Lung (tissue), 12 donors: Measurements from ENCODE around the gene NDUFC1. TPM values are rescaled to one million over a fixed set of nuclear protein-coding genes. Genes with fewer than 3 reads are reported as not detected.
"Not testable (repeated sequence)": the region's sequence is repeated elsewhere in the genome, so short reads cannot be mapped to it uniquely, and the experiment has no call there.

Experiments
- ATAC-seq: fragments of 200-7000 bp; cut with Tn5 transposase; one replicate; pipeline ENCODE4 v1.9.1; 2020; ENCODE audit warnings: moderate number of reproducible peaks; ENCODE audit not compliant: insufficient read depth, low FRiP score
- DNase-seq, 3 donors: peaks; one replicate each; pipeline ENCODE4 v3.0.0-alpha.2; 2013 to 2017
- H3K27ac ChIP-seq, 2 donors: one replicate each; pipeline ENCODE4 v1.5.1; 2013; ENCODE audit warnings: mild to moderate bottlenecking in 2 of 2, moderate library complexity in 2 of 2, control low read depth in 1 of 2, inconsistent platforms in 1 of 2, low read depth in 1 of 2, low read length in 1 of 2
- H3K27me3 ChIP-seq, 3 donors: one replicate each; pipeline ENCODE4 v1.5.1; 2013; ENCODE audit warnings: low read length in 2 of 3; ENCODE audit not compliant: control insufficient read depth in 3 of 3, insufficient read depth in 3 of 3
- H3K36me3 ChIP-seq, 4 donors: one replicate each; pipeline ENCODE4 v1.5.1; 2013; ENCODE audit warnings: low read length in 4 of 4, mild to moderate bottlenecking in 1 of 4, moderate library complexity in 1 of 4; ENCODE audit not compliant: control insufficient read depth in 4 of 4, insufficient read depth in 4 of 4
- H3K4me1 ChIP-seq, 5 donors: one replicate each; pipeline ENCODE4 v1.5.1; 2013; ENCODE audit warnings: low read length in 5 of 5, mild to moderate bottlenecking in 2 of 5, moderate library complexity in 1 of 5; ENCODE audit not compliant: control insufficient read depth in 5 of 5, insufficient read depth in 5 of 5
- H3K4me3 ChIP-seq: one replicate; pipeline ENCODE4 v1.5.1; 2013; ENCODE audit warnings: mild to moderate bottlenecking, control low read depth, moderate library complexity
- H3K9ac ChIP-seq, 2 donors: one replicate each; pipeline ENCODE4 v1.5.1; 2013; ENCODE audit warnings: low read length in 2 of 2, control low read depth in 1 of 2; ENCODE audit not compliant: insufficient read depth in 1 of 2
- H3K9me3 ChIP-seq, 4 donors: one replicate each; pipeline ENCODE4 v1.5.1; 2013; ENCODE audit warnings: low read length in 3 of 4, mild to moderate bottlenecking in 1 of 4, moderate library complexity in 1 of 4; ENCODE audit not compliant: control insufficient read depth in 4 of 4, insufficient read depth in 3 of 4
- CTCF ChIP-seq: IDR thresholded peaks from 2 replicates; pipeline ENCODE4 v1.5.1; 2012; ENCODE audit warnings: mild to moderate bottlenecking; ENCODE audit errors: control extremely low read depth, extremely low read depth
- WGBS, 2 donors: extraction: QIAGEN DNeasy Blood & Tissue Kit; methylation state at CpG; one replicate each; pipeline ENCODE4 v1.1.7; 2013; 5-methylcytosine and 5-hydroxymethylcytosine counted together
- polyA plus RNA-seq, 2 donors: library from polyadenylated mRNA; stranded (reverse); fragments of 200-250 nt; gene quantifications; one replicate each; pipeline ENCODE4 v1.2.1, GENCODE V29; 2013
- total RNA-seq, 2 donors: library from RNA; depleted of rRNA in 1 of 2; stranded (reverse); fragments of >200 nt in 1 of 2; gene quantifications; one replicate each; pipeline ENCODE4 v1.2.1, GENCODE V29; 2014 to 2021
- donor health status: control.
- donor health status: control.
- donor health status: Bipolar disorder and iron deficiency.
- donor health status: healthy.
- donor health status: DM: yes; HTN: yes; CAD: no.

NDUFC1 gene
- total and polyA plus RNA-seq, 4 donors: 45.0 to 122 (median 52.0) TPM

- not testable (repeated sequence) for H3K9me3 ChIP-seq, H3K4me3 ChIP-seq, H3K9ac ChIP-seq, H3K27ac ChIP-seq, ATAC-seq, H3K27me3 ChIP-seq, DNase-seq, H3K36me3 ChIP-seq
- 40 to 74% methylated on average over 1 of the region's 1 CpG for WGBS, 2 donors
- H3K4me1 ChIP-seq: peaks cover 0 to 20% (median 1%) of the 10 kb centered on the region in 5 donors
Observed at GRCh38 chr4:139322070-139322469, 19.8 kb upstream of the NDUFC1 start.

DNA sequence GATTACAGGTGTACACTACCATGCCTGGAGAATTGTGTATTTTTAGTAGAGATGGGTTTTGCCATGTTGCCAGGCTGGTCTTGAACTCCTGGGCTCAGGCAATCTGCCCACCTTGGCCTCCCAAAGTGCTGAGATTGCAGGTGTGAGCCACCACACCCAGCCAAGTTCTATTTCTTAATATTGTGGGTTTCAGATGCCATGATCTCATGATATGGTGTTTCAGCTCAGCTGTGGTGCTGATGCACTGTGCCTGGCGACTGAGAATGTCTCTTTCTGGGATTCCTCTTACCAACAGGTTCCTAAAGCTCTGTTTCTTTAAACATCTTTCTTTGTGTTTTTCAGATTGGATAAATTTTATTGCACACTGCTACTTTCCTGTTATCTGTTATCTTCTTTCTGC lies 17.3 kb upstream of the NDUFC1 start:
- Histone ChIP-seq H3K4me1 (peaks cover 0 to 13% (median 6%) of the 10 kb centered on the region in 5 donors), H3K27me3 (no peaks in the 10 kb centered on the region), H3K4me3 (no peak overlapping the region), H3K9me3 (no peaks in the 10 kb centered on the region), H3K27ac (no peak overlapping the region), H3K9ac (no peak overlapping the region), H3K36me3 (no peaks in the 10 kb centered on the region)
- ATAC-seq (no peak), DNase-seq (no peak)
- no peak for TF ChIP-seq CTCF
- 87 to 92% methylated on average over 1 of the region's 1 CpG for whole genome bisulfite sequencing, 2 donors

GRCh38 chr4:139317635-139318034 lies 15.4 kb upstream of the NDUFC1 start:
- Histone ChIP-seq H3K9me3 (no peaks in the 10 kb centered on the region), H3K4me1 (peaks cover 0 to 6% (median 0%) of the 10 kb centered on the region in 5 donors), H3K27ac (no peak overlapping the region), H3K9ac (no peak overlapping the region), H3K36me3 (peaks cover 0 to 3% (median 0%) of the 10 kb centered on the region in 4 donors), H3K27me3 (no peaks in the 10 kb centered on the region), H3K4me3 (no peak overlapping the region)
- ATAC-seq (no peak), DNase-seq (no peak)
- TF ChIP-seq CTCF: no peak

DNA sequence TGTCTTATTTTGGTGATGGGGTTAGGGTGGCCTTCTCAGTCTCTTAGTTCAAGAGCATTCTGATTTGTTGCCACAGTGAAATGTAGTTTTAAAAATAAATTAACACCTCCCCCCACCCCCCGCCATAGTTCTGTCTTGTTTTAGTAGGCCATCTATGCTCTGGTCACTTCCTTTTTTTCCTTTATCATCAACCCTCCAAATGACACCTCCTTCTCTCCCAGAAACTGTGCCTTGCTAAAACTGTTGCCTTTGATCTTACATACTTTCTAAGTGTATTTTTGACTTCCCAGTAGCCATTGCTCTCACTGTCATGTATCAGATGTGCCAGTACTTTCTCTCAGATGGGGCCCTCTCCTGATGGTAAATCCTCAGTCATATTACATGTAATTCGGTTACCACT lies 14.5 kb upstream of the NDUFC1 start:
- no peak for TF ChIP-seq CTCF
- Histone ChIP-seq H3K4me1 (peaks cover 0 to 8% (median 0%) of the 10 kb centered on the region in 5 donors), H3K27me3 (no peaks in the 10 kb centered on the region), H3K9ac (no peak overlapping the region), H3K36me3 (peaks cover 0 to 3% (median 0%) of the 10 kb centered on the region in 4 donors), H3K4me3 (no peak overlapping the region), H3K9me3 (no peaks in the 10 kb centered on the region), H3K27ac (no peak overlapping the region)
- WGBS, 2 donors: 92 to 96% methylated on average over 2 of the region's 2 CpGs
- ATAC-seq (no peak), DNase-seq (no peak)
